HCT116 (cell line): ENCODE data around the gene MRAP2. TPM values are rescaled to one million over a fixed set of nuclear protein-coding genes. Genes with fewer than 3 reads are reported as not detected.

Experiments used
- ATAC-seq: fragments of 200-7000 bp; cut with Tn5 transposase; 2 replicates; pipeline ENCODE4 v1.9.1; 2020; ENCODE audit warnings: mild to moderate bottlenecking, moderate library complexity
- BruUV-seq: library from RNA; stranded (reverse); fragments of 400-500 nt; replicated peaks from 2 replicates; lab custom pipeline; 2021; lab: Mats Ljungman, UMichigan
- CTCF ChIA-PET: fragments of 300-600 bp; sonication (Branson Sonifier 250); formaldehyde crosslinking; loops from one replicate; lab custom pipeline; 2021; ENCODE audit warnings: antibody characterized with exemption; lab: Charles Lee
- POLR2A ChIA-PET: fragments of 300-600, 350-600 bp; sonication (Branson Sonifier 250); formaldehyde crosslinking; loops from one replicate; lab custom pipeline; 2021; ENCODE audit warnings: antibody characterized with exemption; lab: Charles Lee
- RAD21 ChIA-PET, 2 experiments: fragments of 300-600 bp; sonication (Branson Sonifier 250); formaldehyde crosslinking; loops; one replicate each; lab custom pipeline; 2023; ENCODE audit warnings: low total read pairs in 2 of 2; ENCODE audit not compliant: uncharacterized antibody in 2 of 2, unreplicated experiment in 2 of 2, low non-redundant PET in 1 of 2; lab: Charles Lee
- DNase-seq: peaks from one replicate; pipeline ENCODE4 v3.0.0-alpha.2; 2010; ENCODE audit warnings: low read depth, low spot score
- H2AFZ ChIP-seq: fragments of 200-600 bp; shearing (Covaris generic), sonication (generic); 2 replicates; pipeline ENCODE4 v1.6.1; 2017; ENCODE audit warnings: low read depth, mixed run types, mixed read lengths, antibody characterized with exemption, low read length; ENCODE audit not compliant: poor library complexity, severe bottlenecking
- H3K27ac ChIP-seq: 2 replicates; pipeline ENCODE4 v1.5.1; 2012; ENCODE audit warnings: low read depth, low read length
- H3K27me3 ChIP-seq: fragments of 200-600 bp; sonication (generic); 2 replicates; pipeline ENCODE4 v1.6.1; 2016; ENCODE audit warnings: mixed run types, low read length, mixed read lengths; ENCODE audit not compliant: insufficient read depth
- H3K36me3 ChIP-seq, 2 experiments: fragments of 200-500 bp in 1 of 2; fragments of 200-600 bp in 1 of 2; sonication (Bioruptor generic) in 1 of 2; sonication (generic) in 1 of 2; 2 replicates each; pipeline versions ENCODE4 v1.5.1 to v1.6.1; 2014 to 2016; ENCODE audit warnings: low read length in 2 of 2, inconsistent platforms in 1 of 2, mixed read lengths in 1 of 2, mixed run types in 1 of 2; ENCODE audit not compliant: insufficient read depth in 2 of 2, control insufficient read depth in 1 of 2
- H3K4me1 ChIP-seq, 2 experiments: fragments of 200-600 bp in 1 of 2; sonication (generic) in 1 of 2; 2 replicates each; pipeline versions ENCODE4 v1.5.1 to v1.6.1; 2012 to 2017; ENCODE audit warnings: low read length in 2 of 2, inconsistent platforms in 1 of 2, mild to moderate bottlenecking in 1 of 2, mixed read lengths in 1 of 2, mixed run types in 1 of 2, moderate library complexity in 1 of 2; ENCODE audit not compliant: insufficient read depth in 2 of 2, control insufficient read depth in 1 of 2
- H3K4me2 ChIP-seq: fragments of 200-600 bp; sonication (generic); 2 replicates; pipeline ENCODE4 v1.6.1; 2017; ENCODE audit warnings: mixed run types, low read length, mixed read lengths
- H3K4me3 ChIP-seq, 2 experiments: fragments of 200-600 bp in 1 of 2; sonication (generic) in 1 of 2; replicated peaks in 1 of 2; 2 replicates each; pipeline ENCODE4 v1.5.1; 2011 to 2016; ENCODE audit warnings: low read length in 2 of 2, control low read depth in 1 of 2, low read depth in 1 of 2, mild to moderate bottlenecking in 1 of 2, mixed read lengths in 1 of 2, mixed run types in 1 of 2
- H3K79me2 ChIP-seq: fragments of 200-600 bp; sonication (generic); 2 replicates; pipeline ENCODE4 v1.6.1; 2017; ENCODE audit warnings: mild to moderate bottlenecking, mixed run types, low read length, moderate library complexity, mixed read lengths; ENCODE audit not compliant: insufficient read depth
- H3K9ac ChIP-seq: fragments of 200-600 bp; sonication (generic); 2 replicates; pipeline ENCODE4 v1.6.1; 2016; ENCODE audit warnings: low read length, mixed read lengths
- H3K9me2 ChIP-seq: fragments of 200-600 bp; sonication (generic), shearing (Covaris generic); 2 replicates; pipeline ENCODE4 v1.6.1; 2017; ENCODE audit warnings: mixed run types, mild to moderate bottlenecking, moderate library complexity; ENCODE audit not compliant: insufficient read depth
- H3K9me3 ChIP-seq, 2 experiments: fragments of 200-500 bp in 1 of 2; fragments of 200-600 bp in 1 of 2; sonication (Bioruptor generic) in 1 of 2; sonication (generic) in 1 of 2; 2 replicates each; pipeline ENCODE4 v1.6.1; 2014 to 2017; ENCODE audit warnings: low read length in 2 of 2, mixed read lengths in 2 of 2, inconsistent platforms in 1 of 2, low read depth in 1 of 2, mild to moderate bottlenecking in 1 of 2, mixed run types in 1 of 2, moderate library complexity in 1 of 2; ENCODE audit not compliant: control insufficient read depth in 1 of 2, insufficient read depth in 1 of 2
- H4K20me1 ChIP-seq: fragments of 200-600 bp; sonication (generic), shearing (Covaris generic); 2 replicates; pipeline ENCODE4 v1.6.1; 2017; ENCODE audit warnings: mixed run types, mild to moderate bottlenecking, moderate library complexity; ENCODE audit not compliant: insufficient read depth
- CEBPB ChIP-seq: IDR thresholded peaks from 2 replicates; pipeline ENCODE4 v1.6.1; 2012; ENCODE audit warnings: low read depth
- CTCF ChIP-seq, 3 experiments: fragments of 200-600 bp in 1 of 3; sonication (generic) in 1 of 3; IDR thresholded peaks in 2 of 3; conservative IDR thresholded peaks in 1 of 3; 2 replicates each; pipeline ENCODE4 v1.5.1; 2012 to 2017; ENCODE audit warnings: low read depth in 2 of 3, low read length in 2 of 3, antibody characterized with exemption in 1 of 3, borderline replicate concordance in 1 of 3, control low read depth in 1 of 3, mild to moderate bottlenecking in 1 of 3, mixed read lengths in 1 of 3, mixed run types in 1 of 3, moderate library complexity in 1 of 3; ENCODE audit not compliant: insufficient read depth in 1 of 3
- ELF1 ChIP-seq: IDR thresholded peaks from 2 replicates; pipeline ENCODE4 v1.6.1; 2012; ENCODE audit warnings: low read depth, borderline replicate concordance
- EZH2 ChIP-seq: fragments of 200-600 bp; sonication (generic); IDR thresholded peaks from 2 replicates; pipeline ENCODE4 v1.6.1; 2017; ENCODE audit warnings: antibody characterized with exemption, mixed run types
- FOSL1 ChIP-seq: IDR thresholded peaks from 2 replicates; pipeline ENCODE4 v1.6.1; 2012; ENCODE audit warnings: low read depth
- JUND ChIP-seq: IDR thresholded peaks from 2 replicates; pipeline ENCODE4 v1.6.1; 2012
- POLR2AphosphoS5 ChIP-seq: IDR thresholded peaks from 2 replicates; pipeline ENCODE4 v1.6.1; 2011; ENCODE audit warnings: mild to moderate bottlenecking, low read depth, low read length, moderate library complexity
- REST ChIP-seq: IDR thresholded peaks from 2 replicates; pipeline ENCODE4 v1.6.1; 2012; ENCODE audit warnings: low read depth
- SIN3A ChIP-seq: IDR thresholded peaks from 2 replicates; pipeline ENCODE4 v1.6.1; 2012; ENCODE audit warnings: low read depth
- SP1 ChIP-seq: IDR thresholded peaks from 2 replicates; pipeline ENCODE4 v1.6.1; 2012; ENCODE audit warnings: low read depth
- ZFX ChIP-seq: fragments of 450-650 bp; IDR thresholded peaks from 2 replicates; pipeline ENCODE4 v1.6.1; 2017
- intact Hi-C: fragments of 100-400 bp; cut with micrococcal nuclease; formaldehyde crosslinking; loops from 2 replicates; pipeline ENCODE4 v1.10.0; 2022
- total RNA-seq: library from RNA; stranded (reverse); gene quantifications from one replicate; pipeline ENCODE4 v1.2.1, GENCODE V29; 2021; ENCODE audit not compliant: unreplicated experiment

Gene MRAP2
- total RNA-seq, 1 experiment from 2014 or later: 1.4 TPM

DNA sequence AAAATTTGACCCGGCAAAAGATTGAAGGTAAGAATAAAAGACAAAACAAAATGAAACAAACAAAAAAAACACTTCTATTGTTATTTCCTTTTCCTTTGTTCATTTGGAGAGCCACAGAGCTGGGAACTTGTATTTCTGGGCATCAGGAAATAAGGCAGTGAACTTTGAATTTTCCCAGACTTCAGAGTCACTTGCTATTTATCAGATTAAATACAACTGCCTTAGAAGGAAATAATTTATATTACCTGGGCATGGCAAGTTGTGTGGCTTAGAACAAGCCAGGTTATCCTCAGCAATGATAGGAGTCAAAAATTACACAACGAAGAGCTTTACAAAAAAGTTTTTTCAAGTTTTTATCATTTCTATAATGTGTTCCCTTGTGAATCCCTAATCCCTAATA lies 20.2 kb upstream of the MRAP2 start:
- no peaks in the 10 kb centered on the region for H3K9me3 ChIP-seq
- BruUV-seq: no TSS peak
- RAD21 ChIA-PET: no interaction called here

More for the DNA sequence above, 20.2 kb upstream of the MRAP2 start:
- no peak overlapping the region for H3K27ac ChIP-seq
- no peak for ATAC-seq
- H3K4me1 ChIP-seq: peaks cover 0 to 2% of the 10 kb centered on the region in 2 experiments; a peak in 2 of 4 replicates
- H3K9me2 ChIP-seq: no peaks in the 10 kb centered on the region
- POLR2A ChIA-PET: no interaction called here
- CTCF ChIA-PET: no interaction called here
- H2AFZ ChIP-seq: no peak overlapping the region
- no peaks in the 10 kb centered on the region for H3K27me3 ChIP-seq
- H3K36me3 ChIP-seq: no peaks in the 10 kb centered on the region
- no peak overlapping the region for H3K4me2 ChIP-seq
- TF ChIP-seq POLR2AphosphoS5: no peak
- no peak for TF ChIP-seq SP1
- no peak for TF ChIP-seq EZH2
- no peak for TF ChIP-seq CTCF (IDR thresholded peaks at IDR 0.05 in 2 of 3, conservative IDR thresholded peaks at IDR 0.05 in 1 of 3; ENCODE audit: borderline replicate concordance in 1 of 3, insufficient read depth in 1 of 3, low read depth in 2 of 3, low read length in 2 of 3)
- no peak for TF ChIP-seq ELF1
- TF ChIP-seq FOSL1: no peak
- no peak for TF ChIP-seq SIN3A
- no peak for TF ChIP-seq JUND
- no peak for TF ChIP-seq REST
- TF ChIP-seq CEBPB: no peak
- no peak for TF ChIP-seq ZFX
- TF ChIP-seq, all 23 proteins: peak for 0
- H3K9ac ChIP-seq: no peak overlapping the region
- no peaks in the 10 kb centered on the region for H3K79me2 ChIP-seq
- H4K20me1 ChIP-seq: no peaks in the 10 kb centered on the region
- no peak for DNase-seq
- intact Hi-C loops: no loop called here
- no peak overlapping the region for H3K4me3 ChIP-seq
